Calu3 (cell line): ENCODE data around the gene LYZL1. TPM values are rescaled to one million over a fixed set of nuclear protein-coding genes. Genes with fewer than 3 reads are reported as not detected.
"Not testable (repeated sequence)": the region's sequence is repeated elsewhere in the genome, so short reads cannot be mapped to it uniquely, and the experiment has no call there.

Source experiments
- BruUV-seq: library from RNA; stranded (reverse); fragments of 400-500 nt; replicated peaks from 2 replicates; lab custom pipeline; 2021; lab: Mats Ljungman, UMichigan
- CTCF ChIA-PET: fragments of 300-600 bp; sonication (Branson Sonifier 250); formaldehyde crosslinking; loops from one replicate; lab custom pipeline; 2022; ENCODE audit warnings: antibody characterized with exemption; lab: Charles Lee
- DNase-seq: peaks from one replicate; pipeline ENCODE4 v3.0.0; 2022
- H3K27ac Mint-ChIP-seq: one replicate; pipeline ENCODE4 v1.8.0; 2022; ENCODE audit warnings: mixed read lengths; ENCODE audit not compliant: unreplicated experiment
- H3K27me3 Mint-ChIP-seq: one replicate; pipeline ENCODE4 v1.8.0; 2022; ENCODE audit warnings: mixed read lengths; ENCODE audit not compliant: unreplicated experiment
- H3K36me3 Mint-ChIP-seq: one replicate; pipeline ENCODE4 v1.8.0; 2022; ENCODE audit warnings: mild to moderate bottlenecking, moderate library complexity, mixed read lengths; ENCODE audit not compliant: insufficient read depth, unreplicated experiment
- H3K4me1 Mint-ChIP-seq: one replicate; pipeline ENCODE4 v1.8.0; 2022; ENCODE audit warnings: mild to moderate bottlenecking, low read depth, mixed read lengths; ENCODE audit not compliant: unreplicated experiment
- H3K4me3 Mint-ChIP-seq: one replicate; pipeline ENCODE4 v1.8.0; 2022; ENCODE audit warnings: mild to moderate bottlenecking, low read depth, moderate library complexity, mixed read lengths; ENCODE audit not compliant: unreplicated experiment
- H3K9me3 Mint-ChIP-seq: one replicate; pipeline ENCODE4 v1.8.0; 2022; ENCODE audit warnings: low read depth, mixed read lengths; ENCODE audit not compliant: unreplicated experiment
- intact Hi-C: fragments of 100-400 bp; cut with micrococcal nuclease; formaldehyde crosslinking; loops from one replicate; pipeline ENCODE4 v1.10.0; 2022; ENCODE audit not compliant: unreplicated experiment
- total RNA-seq: library from RNA; stranded (reverse); gene quantifications from 2 replicates; pipeline ENCODE4 v1.2.3, GENCODE V29; 2022
- TF ChIP-seq, protein P1 (sequence below): fragments of 200-600 bp; IDR thresholded peaks from one replicate; pipeline ENCODE4 v1.8.0; 2022; ENCODE audit warnings: antibody characterized with exemption; ENCODE audit not compliant: unreplicated experiment

LYZL1 gene
- total RNA-seq, 1 experiment from 2014 or later = not detected

DNA sequence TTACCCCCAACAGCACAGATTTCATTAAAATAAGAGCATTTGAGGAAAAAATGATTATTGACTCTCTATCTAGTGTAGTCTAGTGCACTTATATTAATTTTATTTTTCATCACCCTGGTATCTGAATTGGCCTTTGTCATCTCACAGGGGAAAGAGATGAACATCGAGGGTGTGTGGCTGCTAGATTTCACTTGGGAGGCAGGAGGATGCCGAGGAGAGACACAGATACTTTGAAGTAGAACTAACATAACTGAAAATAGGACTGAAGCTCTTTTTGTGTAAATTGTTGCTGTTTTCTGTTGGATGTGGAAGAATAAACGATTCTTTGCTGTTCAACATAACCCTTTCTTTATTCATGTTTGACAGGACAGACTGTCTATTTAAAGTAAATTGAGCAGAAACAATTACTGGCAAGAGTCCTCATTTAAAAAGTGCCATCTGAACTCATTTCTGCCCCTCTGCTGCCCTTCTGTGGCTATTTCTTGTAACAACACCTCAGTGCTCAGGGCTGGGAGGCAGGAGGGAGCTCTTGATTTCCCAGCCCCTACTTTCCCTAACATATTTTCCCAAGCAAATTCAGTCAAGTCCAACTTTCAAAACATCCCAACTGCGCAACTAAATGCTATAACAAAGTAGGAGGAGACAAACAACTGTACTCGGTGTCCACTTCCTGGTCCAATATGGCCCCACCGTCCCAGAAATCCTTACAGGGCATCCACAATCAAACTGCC lies 15.6 kb downstream of the LYZL1 start:
- no peaks in the 10 kb centered on the region for H3K27me3 Mint-ChIP-seq
- TF ChIP-seq, protein P1, sequence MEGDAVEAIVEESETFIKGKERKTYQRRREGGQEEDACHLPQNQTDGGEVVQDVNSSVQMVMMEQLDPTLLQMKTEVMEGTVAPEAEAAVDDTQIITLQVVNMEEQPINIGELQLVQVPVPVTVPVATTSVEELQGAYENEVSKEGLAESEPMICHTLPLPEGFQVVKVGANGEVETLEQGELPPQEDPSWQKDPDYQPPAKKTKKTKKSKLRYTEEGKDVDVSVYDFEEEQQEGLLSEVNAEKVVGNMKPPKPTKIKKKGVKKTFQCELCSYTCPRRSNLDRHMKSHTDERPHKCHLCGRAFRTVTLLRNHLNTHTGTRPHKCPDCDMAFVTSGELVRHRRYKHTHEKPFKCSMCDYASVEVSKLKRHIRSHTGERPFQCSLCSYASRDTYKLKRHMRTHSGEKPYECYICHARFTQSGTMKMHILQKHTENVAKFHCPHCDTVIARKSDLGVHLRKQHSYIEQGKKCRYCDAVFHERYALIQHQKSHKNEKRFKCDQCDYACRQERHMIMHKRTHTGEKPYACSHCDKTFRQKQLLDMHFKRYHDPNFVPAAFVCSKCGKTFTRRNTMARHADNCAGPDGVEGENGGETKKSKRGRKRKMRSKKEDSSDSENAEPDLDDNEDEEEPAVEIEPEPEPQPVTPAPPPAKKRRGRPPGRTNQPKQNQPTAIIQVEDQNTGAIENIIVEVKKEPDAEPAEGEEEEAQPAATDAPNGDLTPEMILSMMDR = peak; percentile 70
- peak; percentile 60 for DNase-seq
- no peaks in the 10 kb centered on the region for H3K36me3 Mint-ChIP-seq
- H3K4me3 Mint-ChIP-seq = no peak overlapping the region
- H3K4me1 Mint-ChIP-seq = peaks cover 6% of the 10 kb centered on the region
- intact Hi-C loops = loop anchor here (1.0 to 5.0 kb wide), 5 partner anchors 62 to 676 kb away; no protein-coding TSS in a partner anchor
- peak overlapping the region; percentile 30 for H3K27ac Mint-ChIP-seq
- BruUV-seq = no TSS peak
- CTCF ChIA-PET = interaction anchor here (0.5 to 1.5 kb wide), 8 partner anchors 20 to 677 kb away, joined by 3 to 9 read pairs (median 4); no protein-coding TSS in a partner anchor
- H3K9me3 Mint-ChIP-seq = peaks cover 14% of the 10 kb centered on the region

DNA sequence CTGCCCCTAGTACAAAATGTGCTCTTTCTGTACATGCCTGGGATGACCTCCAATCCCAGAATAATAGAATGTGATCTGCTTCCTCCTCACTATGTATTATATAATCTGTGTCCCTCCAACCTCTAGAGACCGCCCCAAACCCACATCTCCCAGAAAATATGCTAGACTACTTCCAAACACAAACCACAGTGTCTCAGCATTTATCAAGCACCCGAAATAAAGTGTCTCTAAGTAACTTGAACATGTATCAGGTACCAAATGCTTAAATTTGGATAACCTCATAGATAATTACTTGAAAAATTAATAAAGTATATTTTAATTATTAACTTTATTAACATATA lies 16.1 kb downstream of the LYZL1 start:
- Mint-ChIP-seq H3K9me3 (peaks cover 12% of the 10 kb centered on the region), H3K27me3 (no peaks in the 10 kb centered on the region), H3K4me1 (peaks cover 7% of the 10 kb centered on the region), H3K36me3 (no peaks in the 10 kb centered on the region), H3K4me3 (no peak overlapping the region), H3K27ac (peak overlapping the region; percentile 30)
- no TSS peak for BruUV-seq
- CTCF ChIA-PET = interaction anchor here (0.5 to 1.5 kb wide), 8 partner anchors 20 to 677 kb away, joined by 3 to 9 read pairs (median 4); no protein-coding TSS in a partner anchor
- TF ChIP-seq, protein P1 = no peak
- DNase-seq = no peak
- intact Hi-C loops = loop anchor here (1.0 to 5.0 kb wide), 5 partner anchors 63 to 677 kb away; no protein-coding TSS in a partner anchor

DNA sequence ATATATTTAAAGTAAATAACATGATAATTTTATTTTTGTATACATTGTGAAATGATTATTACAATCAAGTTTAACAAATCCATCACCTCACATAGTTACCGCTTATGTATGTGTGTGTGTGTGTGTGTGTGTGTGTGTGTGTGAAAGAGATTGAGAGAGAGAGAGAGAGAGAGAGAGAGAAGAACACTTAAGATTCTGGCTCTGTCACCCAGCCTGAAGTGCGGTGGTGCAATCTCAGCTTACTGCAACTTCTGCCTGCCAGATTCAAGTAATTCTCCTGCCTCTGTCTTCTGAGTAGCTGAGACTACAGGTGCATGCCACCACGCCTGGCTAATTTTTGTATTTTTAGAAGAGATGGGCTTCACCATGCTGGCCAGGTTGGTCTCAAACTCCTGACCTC lies 17.8 kb downstream of the LYZL1 start:
- BruUV-seq = no TSS peak
- H3K36me3 Mint-ChIP-seq = no peaks in the 10 kb centered on the region
- H3K4me1 Mint-ChIP-seq = peaks cover 13% of the 10 kb centered on the region
- peaks cover 5% of the 10 kb centered on the region for H3K9me3 Mint-ChIP-seq
- intact Hi-C loops = no loop called here
- no peak overlapping the region for H3K27ac Mint-ChIP-seq
- DNase-seq = no peak
- CTCF ChIA-PET = interaction anchor here (0.6 to 1.6 kb wide), 4 partner anchors 61 to 643 kb away, joined by 3 to 6 read pairs (median 4); no protein-coding TSS in a partner anchor
- TF ChIP-seq, protein P1 = no peak
- H3K27me3 Mint-ChIP-seq = no peaks in the 10 kb centered on the region
- H3K4me3 Mint-ChIP-seq = no peak overlapping the region

DNA sequence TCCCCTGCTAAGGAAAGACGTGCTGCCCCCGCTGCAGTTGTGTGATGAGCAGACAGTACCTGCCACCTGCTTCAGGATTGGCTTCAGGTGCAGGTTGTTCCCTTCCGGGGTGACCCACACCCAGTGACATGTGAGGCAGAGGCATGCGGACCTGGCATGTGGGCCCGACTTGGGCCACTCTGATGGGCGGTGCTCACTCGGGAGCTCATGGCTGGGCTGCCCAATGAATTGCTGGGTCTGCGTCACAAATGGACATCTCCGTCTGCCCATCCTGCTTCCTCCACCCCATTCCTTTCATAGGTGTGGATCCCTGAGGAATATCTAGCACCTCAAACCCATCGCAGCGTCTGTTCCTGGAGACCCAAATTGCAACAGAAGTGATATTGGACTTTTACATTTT lies 19.3 kb downstream of the LYZL1 start:
- H3K9me3 Mint-ChIP-seq, BruUV-seq, H3K4me3 Mint-ChIP-seq, CTCF ChIA-PET, DNase-seq, H3K27ac Mint-ChIP-seq, H3K27me3 Mint-ChIP-seq, intact Hi-C loops, H3K36me3 Mint-ChIP-seq: not testable (repeated sequence)
- peaks cover 13% of the 10 kb centered on the region for H3K4me1 Mint-ChIP-seq

DNA sequence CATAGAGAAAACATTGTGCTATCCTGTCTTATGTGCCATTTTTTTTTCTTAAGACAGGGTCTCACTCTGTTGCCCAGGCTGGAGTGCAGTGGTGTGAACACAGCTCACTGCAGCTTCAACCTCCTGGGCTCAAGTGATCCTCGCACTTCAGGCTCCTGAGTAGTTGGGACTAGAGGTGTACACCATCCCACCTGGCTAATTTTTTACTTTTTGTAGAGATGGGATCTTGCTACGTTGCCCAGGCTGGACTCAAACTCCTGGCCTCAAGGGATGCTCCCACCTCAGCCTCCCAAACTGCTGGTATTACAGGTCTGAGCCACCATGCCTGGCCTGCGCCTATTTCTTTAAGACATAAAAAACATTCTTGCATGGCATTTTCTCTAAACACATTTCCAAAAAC lies 20.6 kb downstream of the LYZL1 start:
- no peaks in the 10 kb centered on the region for H3K27me3 Mint-ChIP-seq
- CTCF ChIA-PET = no interaction called here
- TF ChIP-seq, protein P1 = no peak
- intact Hi-C loops = no loop called here
- H3K4me1 Mint-ChIP-seq = peaks cover 13% of the 10 kb centered on the region
- no peak for DNase-seq
- no TSS peak for BruUV-seq
- no peak overlapping the region for H3K4me3 Mint-ChIP-seq
- no peaks in the 10 kb centered on the region for H3K9me3 Mint-ChIP-seq
- no peaks in the 10 kb centered on the region for H3K36me3 Mint-ChIP-seq
- H3K27ac Mint-ChIP-seq = no peak overlapping the region

DNA sequence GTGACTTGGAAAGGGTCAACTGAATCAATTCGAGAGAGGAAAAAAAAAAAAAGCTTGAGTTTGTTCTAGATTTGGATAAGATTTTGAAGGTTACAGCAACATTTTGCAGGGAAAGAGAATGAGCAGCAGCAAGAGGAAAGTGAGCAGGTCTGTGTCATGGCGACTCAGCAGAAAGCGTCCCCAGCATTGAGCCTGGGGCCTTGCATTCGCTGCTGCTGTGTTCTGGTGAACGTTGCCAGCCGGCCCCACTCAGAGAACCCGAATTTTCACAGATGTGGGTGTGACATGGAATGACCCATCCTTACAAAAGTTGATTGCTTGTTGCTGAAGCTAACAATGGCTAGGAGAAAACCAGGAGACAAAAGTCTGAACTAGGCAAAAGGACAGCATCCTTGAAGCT lies 21.6 kb downstream of the LYZL1 start:
- H3K27ac Mint-ChIP-seq, intact Hi-C loops, DNase-seq, H3K27me3 Mint-ChIP-seq, BruUV-seq, H3K4me1 Mint-ChIP-seq, H3K36me3 Mint-ChIP-seq, H3K9me3 Mint-ChIP-seq, CTCF ChIA-PET, H3K4me3 Mint-ChIP-seq: not testable (repeated sequence)
